Activated naive CD4-positive, alpha-beta T cell treated with anti-CD3 and anti-CD28 coated beads, Interleukin-2, amount 50 U/mL, for 24 hours (primary cell): Measurements from ENCODE around the gene MARCHF9.
"Not testable (repeated sequence)": the region's sequence is repeated elsewhere in the genome, so short reads cannot be mapped to it uniquely, and the experiment has no call there.

ENCODE experiments used
- H3K27ac Mint-ChIP-seq: one replicate; pipeline ENCODE4 v1.8.0; 2021; ENCODE audit warnings: mild to moderate bottlenecking, mixed read lengths
- H3K27me3 Mint-ChIP-seq: one replicate; pipeline ENCODE4 v1.8.0; 2021; ENCODE audit warnings: mixed read lengths
- H3K36me3 Mint-ChIP-seq: one replicate; pipeline ENCODE4 v1.8.0; 2021; ENCODE audit warnings: mixed read lengths
- H3K4me1 Mint-ChIP-seq: one replicate; pipeline ENCODE4 v1.8.0; 2021; ENCODE audit warnings: mixed read lengths
- H3K4me3 Mint-ChIP-seq: one replicate; pipeline ENCODE4 v1.8.0; 2021; ENCODE audit warnings: mild to moderate bottlenecking, mixed read lengths
- H3K9me3 Mint-ChIP-seq: one replicate; pipeline ENCODE4 v1.8.0; 2021; ENCODE audit warnings: mixed read lengths

The MARCHF9 gene, protein sequence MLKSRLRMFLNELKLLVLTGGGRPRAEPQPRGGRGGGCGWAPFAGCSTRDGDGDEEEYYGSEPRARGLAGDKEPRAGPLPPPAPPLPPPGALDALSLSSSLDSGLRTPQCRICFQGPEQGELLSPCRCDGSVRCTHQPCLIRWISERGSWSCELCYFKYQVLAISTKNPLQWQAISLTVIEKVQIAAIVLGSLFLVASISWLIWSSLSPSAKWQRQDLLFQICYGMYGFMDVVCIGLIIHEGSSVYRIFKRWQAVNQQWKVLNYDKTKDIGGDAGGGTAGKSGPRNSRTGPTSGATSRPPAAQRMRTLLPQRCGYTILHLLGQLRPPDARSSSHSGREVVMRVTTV

DNA sequence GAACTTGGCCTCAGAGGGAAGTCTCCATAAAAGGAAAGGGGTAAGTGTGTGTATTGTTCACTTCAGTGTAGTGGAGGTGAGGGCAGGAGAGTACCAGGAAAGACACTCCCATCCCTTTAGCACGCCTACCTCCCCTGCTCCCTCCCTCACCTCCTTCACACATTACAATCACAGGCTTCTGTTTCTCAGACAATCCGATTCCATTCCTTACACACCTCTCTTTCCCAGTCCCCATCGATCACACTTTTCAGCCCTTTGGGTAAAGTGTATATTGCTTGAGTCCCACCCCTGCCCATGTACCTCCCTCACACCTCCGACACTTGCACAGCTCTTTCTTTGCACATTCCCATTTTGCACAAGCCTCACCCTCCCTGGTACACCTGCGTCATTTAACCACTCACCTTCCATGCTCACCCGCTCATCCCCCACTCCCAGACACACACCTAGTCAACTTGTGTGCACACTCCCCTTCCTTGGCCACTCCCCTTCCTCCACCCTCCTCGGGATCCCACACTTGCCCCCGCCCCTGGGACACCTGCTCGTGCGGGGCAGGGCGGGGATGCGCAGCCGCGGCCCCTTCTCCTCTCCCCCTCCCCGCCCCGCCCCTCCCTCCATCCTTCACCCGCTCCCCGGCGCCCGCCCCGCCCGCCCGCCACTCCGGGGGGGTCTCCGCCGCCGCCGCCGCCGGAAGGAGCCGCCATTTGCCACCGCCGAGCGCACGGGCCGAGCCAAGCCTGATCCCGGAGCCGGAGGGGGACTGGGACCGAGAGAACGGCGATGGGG is at the start of gene MARCHF9:
Gene MARCHF9, plus strand, starts transcription at position 693 of the 783 bp plus-strand sequence. CDS start 426 bp downstream, outside the sequence.
- H3K27ac Mint-ChIP-seq, result peak within 1 kb of the TSS; percentile 84
- peak within 1 kb of the TSS; percentile 90 for H3K4me3 Mint-ChIP-seq
- no peaks in the 10 kb centered on the region for H3K9me3 Mint-ChIP-seq
- peaks cover 19% of the 10 kb centered on the region for H3K36me3 Mint-ChIP-seq
- H3K4me1 Mint-ChIP-seq, result peaks cover 66% of the 10 kb centered on the region
- H3K27me3 Mint-ChIP-seq, result no peaks in the 10 kb centered on the region

DNA sequence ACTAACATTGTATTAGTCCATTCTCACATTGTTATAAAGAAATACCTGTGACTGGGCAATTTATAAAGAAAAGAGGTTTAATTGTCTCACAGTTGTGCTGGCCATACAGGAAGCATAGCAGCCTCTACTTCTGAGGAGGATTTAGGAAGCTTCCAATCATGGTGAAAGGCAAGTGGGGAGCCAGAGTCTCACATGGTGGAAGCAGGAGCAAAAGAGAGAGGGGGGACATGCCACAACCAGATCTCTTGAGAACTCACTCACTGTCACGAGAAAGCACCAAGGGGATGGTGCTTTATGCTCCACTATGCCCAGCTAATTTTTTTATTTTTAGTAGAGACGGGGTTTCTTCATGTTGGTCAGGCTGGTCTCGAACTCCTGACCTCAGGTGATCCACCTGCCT is 47.7 kb upstream of the MARCHF9 start:
- Mint-ChIP-seq H3K9me3 (no peaks in the 10 kb centered on the region), H3K27me3 (no peaks in the 10 kb centered on the region), H3K36me3 (peaks cover 32% of the 10 kb centered on the region), H3K4me3 (no peak overlapping the region), H3K4me1 (peaks cover 14% of the 10 kb centered on the region), H3K27ac (no peak overlapping the region)

DNA sequence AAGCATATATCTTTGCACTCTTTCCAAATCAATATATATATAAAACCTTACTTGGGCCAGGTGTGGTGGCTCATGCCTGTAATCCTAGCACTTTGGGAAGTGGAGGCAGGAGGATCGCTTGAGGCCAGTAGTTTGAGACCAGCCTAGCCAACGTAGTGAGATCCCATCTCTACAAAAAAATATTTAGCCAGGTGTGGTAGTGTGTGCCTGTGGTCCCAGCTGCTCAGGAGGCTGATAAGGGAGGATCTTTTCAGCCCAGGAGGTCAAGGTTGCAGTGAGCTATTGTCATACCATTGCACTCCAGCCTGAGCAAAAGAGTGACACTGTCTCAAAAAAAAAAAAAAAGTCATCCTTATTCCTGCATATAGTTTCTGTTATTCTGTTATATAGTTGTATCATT is 46.6 kb upstream of the MARCHF9 start:
- H3K9me3 Mint-ChIP-seq, result no peaks in the 10 kb centered on the region
- no peaks in the 10 kb centered on the region for H3K27me3 Mint-ChIP-seq
- H3K4me3 Mint-ChIP-seq, result no peak overlapping the region
- H3K36me3 Mint-ChIP-seq, result peaks cover 23% of the 10 kb centered on the region
- H3K27ac Mint-ChIP-seq, result no peak overlapping the region
- peaks cover 5% of the 10 kb centered on the region for H3K4me1 Mint-ChIP-seq

DNA sequence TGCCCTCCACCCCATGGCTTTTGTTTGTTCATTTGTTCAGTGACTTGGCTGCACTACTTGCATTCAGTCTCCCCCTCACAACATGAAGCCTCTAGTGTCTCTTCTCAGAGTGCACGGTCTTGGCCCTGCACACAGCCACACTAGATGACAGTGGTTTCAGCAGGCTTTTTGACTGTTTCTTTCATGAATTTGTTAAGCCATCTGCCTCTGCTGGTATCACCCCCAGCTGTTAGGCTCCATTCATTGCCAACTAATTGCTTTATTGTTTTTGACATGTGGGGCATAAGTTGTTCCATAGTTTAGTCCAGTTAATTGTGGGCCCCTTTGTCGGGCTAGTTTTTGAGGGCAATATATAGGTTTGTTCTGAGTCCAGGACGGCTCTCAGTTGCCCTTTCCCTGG is 42.2 kb upstream of the MARCHF9 start:
- Mint-ChIP-seq H3K4me3 (no peak overlapping the region), H3K27ac (no peak overlapping the region), H3K4me1 (peaks cover 5% of the 10 kb centered on the region), H3K36me3 (peaks cover 8% of the 10 kb centered on the region), H3K27me3 (no peaks in the 10 kb centered on the region), H3K9me3 (no peaks in the 10 kb centered on the region)

DNA sequence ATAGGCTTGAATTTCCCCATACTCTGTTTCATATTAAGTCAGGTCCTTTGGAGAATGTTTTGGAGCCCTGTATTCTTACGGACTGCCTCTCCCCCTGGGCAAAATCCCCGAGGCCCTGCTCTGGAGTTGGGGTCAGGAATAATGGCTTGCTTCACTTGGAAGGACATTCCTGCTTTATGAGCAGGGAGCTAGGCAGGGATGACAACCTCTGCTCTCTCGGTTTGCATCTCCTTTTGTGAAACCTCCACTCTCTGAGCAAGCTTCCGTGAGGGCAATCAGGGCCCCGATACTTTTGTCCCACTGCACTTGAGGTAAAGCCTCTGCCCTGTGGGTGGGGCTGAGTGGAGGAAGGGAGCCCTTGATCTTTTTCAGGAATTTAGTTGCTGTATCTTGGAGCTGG is 41.7 kb upstream of the MARCHF9 start:
- Mint-ChIP-seq H3K27me3 (no peaks in the 10 kb centered on the region), H3K4me3 (no peak overlapping the region), H3K9me3 (no peaks in the 10 kb centered on the region), H3K4me1 (peaks cover 5% of the 10 kb centered on the region), H3K36me3 (peaks cover 10% of the 10 kb centered on the region), H3K27ac (no peak overlapping the region)

DNA sequence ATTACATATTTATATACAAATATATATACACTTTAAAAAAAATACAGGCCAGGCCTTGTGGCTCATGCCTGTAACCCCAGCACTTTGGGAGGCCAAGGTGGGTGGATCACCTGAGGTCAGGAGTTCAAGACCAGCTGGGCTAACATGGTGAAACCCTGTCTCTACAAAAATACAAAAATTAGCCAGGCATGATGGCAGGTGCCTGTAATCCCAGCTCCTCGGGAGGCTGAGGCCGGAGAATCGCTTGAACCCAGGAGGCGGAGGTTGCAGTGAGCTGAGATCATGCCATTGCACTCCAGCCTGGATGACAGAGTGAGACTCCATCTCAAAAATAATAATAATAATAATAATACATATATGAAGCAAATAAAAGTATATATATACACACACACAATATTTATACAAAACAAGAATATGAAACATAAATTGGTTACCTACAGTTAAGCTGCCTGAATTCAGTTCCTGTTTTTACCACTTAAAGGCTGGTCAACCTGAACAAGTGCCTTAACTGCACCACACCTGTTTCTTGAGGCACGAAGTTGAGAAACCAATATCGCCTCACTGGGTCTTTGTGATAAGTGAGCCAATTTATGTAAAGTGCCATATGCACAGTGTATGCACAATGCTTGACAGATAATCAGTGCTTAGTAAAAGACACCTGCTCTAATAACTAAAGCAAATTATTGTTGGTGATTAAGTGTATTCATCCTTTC is 39.7 kb upstream of the MARCHF9 start:
- H3K4me3 Mint-ChIP-seq, H3K4me1 Mint-ChIP-seq, H3K27me3 Mint-ChIP-seq, H3K9me3 Mint-ChIP-seq, H3K27ac Mint-ChIP-seq: not testable (repeated sequence)
- peaks cover 16% of the 10 kb centered on the region for H3K36me3 Mint-ChIP-seq

DNA sequence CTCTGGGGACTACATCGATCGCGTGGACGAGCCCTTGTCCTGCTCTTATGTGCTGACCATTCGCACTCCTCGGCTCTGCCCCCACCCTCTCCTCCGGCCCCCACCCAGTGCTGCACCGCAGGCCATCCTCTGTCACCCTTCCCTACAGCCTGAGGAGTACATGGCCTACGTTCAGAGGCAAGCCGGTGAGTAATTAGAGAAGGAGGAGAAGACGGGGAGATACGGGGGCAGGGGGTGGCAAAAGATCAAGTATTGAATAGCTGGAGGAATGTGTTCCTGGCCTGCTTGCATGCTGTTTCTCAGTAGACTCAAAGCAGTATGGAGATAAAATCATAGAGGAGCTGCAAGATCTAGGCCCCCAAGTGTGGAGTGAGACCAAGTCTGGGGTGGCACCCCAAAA is 39.1 kb upstream of the MARCHF9 start:
- no peak overlapping the region for H3K4me3 Mint-ChIP-seq
- H3K36me3 Mint-ChIP-seq, result peaks cover 16% of the 10 kb centered on the region
- H3K9me3 Mint-ChIP-seq, result no peaks in the 10 kb centered on the region
- no peaks in the 10 kb centered on the region for H3K4me1 Mint-ChIP-seq
- no peaks in the 10 kb centered on the region for H3K27me3 Mint-ChIP-seq
- no peak overlapping the region for H3K27ac Mint-ChIP-seq

DNA sequence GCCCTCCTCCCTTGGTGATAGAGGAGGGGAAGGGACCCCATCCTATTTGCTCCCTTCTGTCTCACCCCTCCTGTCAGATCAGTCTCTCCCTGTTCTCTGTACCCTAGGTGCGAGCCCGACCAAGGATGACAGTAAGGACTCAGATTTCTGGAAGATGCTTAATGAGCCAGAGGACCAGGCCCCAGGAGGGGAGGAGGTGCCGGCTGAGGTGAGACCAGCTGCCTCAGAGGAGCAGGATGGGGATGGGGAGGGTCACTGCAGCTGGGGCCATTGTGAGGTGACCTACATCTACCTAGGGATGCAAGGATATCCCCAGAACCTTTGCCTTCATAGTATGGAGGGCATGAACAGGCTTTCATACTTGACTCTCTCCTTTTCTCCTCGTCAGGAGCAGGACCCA is 38.6 kb upstream of the MARCHF9 start:
- H3K9me3 Mint-ChIP-seq, result no peaks in the 10 kb centered on the region
- no peak overlapping the region for H3K4me3 Mint-ChIP-seq
- H3K36me3 Mint-ChIP-seq, result peaks cover 15% of the 10 kb centered on the region
- no peak overlapping the region for H3K27ac Mint-ChIP-seq
- no peaks in the 10 kb centered on the region for H3K27me3 Mint-ChIP-seq
- H3K4me1 Mint-ChIP-seq, result no peaks in the 10 kb centered on the region

DNA sequence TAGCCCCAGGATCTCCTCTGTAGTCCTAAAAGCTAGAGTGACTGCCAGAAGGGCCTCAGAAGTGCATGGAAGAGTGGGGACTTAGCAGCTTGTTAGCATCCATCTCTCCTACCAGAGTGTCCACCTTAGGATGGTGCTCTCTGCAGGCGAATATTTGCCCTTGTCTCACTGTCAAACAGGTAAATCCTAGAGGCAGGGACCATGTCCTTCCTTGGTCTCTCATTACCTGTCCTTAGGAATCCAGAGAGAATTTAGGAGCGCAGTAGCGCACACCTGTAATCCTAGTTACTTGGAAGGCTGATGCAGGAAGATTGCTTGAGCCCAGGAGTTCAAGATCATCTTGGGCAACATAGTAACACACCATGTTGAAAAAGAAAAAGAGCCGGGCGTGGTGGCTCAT is 37.8 kb upstream of the MARCHF9 start:
- peaks cover 14% of the 10 kb centered on the region for H3K36me3 Mint-ChIP-seq
- H3K27ac Mint-ChIP-seq, result no peak overlapping the region
- H3K4me1 Mint-ChIP-seq, result peaks cover 5% of the 10 kb centered on the region
- H3K27me3 Mint-ChIP-seq, result no peaks in the 10 kb centered on the region
- no peaks in the 10 kb centered on the region for H3K9me3 Mint-ChIP-seq
- H3K4me3 Mint-ChIP-seq, result no peak overlapping the region

DNA sequence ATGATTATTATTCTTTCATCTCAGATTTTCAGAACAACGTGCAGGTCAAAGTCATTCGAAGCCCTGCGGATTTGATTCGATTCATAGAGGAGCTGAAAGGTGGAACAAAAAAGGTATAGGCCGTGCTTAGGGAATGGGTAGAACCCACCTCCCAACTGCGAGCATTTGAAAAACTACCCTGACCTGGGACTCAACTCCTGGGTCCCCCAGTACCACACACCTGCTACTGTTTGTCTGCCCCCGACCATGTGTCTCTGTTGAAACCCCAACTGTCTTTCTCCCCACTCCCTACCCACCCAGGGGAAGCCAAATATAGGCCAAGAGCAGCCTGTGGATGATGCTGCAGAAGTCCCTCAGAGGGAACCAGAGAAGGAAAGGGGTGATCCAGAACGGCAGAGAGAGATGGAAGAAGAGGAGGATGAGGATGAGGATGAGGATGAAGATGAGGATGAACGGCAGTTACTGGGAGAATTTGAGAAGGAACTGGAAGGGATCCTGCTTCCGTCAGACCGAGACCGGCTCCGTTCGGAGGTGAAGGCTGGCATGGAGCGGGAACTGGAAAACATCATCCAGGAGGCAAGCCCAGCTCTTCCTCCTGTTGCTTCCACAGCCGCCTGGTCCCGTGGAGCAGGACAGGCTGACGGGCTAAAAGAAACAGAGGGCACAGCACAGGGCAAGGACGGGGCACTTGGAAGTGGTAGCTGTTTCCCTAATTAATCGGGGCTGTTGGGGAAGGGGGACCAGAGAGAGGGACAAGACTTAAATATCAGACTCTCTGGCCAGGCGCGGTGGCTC is 36.9 kb upstream of the MARCHF9 start:
- Mint-ChIP-seq H3K4me3 (no peak overlapping the region), H3K4me1 (peaks cover 5% of the 10 kb centered on the region), H3K27me3 (no peaks in the 10 kb centered on the region), H3K36me3 (peaks cover 14% of the 10 kb centered on the region), H3K9me3 (no peaks in the 10 kb centered on the region), H3K27ac (no peak overlapping the region)

DNA sequence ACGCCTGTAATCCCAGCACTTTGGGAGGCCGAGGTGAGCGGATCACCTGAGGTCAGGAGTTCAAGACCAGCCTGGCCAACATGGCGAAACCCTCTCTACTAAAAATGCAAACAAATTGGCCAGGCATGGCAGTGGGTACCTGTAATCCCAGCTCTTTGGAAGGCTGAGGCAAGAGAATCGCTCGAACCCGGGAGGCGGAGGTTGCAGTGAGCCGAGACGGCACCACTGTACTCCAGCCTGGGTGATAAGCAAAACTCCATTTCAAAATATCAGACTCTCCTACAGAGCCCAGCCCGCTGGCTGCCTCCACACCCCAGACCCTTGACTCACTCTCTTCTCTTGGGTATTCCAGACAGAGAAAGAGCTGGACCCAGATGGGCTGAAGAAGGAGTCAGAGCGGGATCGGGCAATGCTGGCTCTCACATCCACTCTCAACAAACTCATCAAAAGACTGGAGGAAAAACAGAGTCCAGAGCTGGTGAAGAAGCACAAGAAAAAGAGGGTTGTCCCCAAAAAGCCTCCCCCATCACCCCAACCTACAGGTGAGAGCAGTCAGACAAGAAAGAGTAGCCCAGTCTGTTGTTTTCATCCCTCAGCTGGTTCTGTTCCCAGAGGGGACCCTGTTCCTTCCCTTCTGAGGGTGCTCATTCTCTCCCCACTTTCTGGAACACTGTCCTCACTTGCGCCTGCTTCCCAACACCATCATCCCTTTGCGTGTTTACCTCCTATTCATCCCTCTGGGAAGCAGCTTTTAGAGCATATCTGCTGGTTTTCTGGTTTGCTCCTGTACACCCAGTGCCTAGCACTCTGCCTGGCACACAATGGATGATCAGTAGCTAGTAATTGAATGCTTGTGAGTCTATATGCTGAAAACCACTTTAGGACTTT is 36.0 kb upstream of the MARCHF9 start:
- Mint-ChIP-seq H3K27me3 (no peaks in the 10 kb centered on the region), H3K9me3 (no peaks in the 10 kb centered on the region), H3K4me3 (no peak overlapping the region), H3K36me3 (peaks cover 14% of the 10 kb centered on the region), H3K4me1 (peaks cover 13% of the 10 kb centered on the region), H3K27ac (no peak overlapping the region)

DNA sequence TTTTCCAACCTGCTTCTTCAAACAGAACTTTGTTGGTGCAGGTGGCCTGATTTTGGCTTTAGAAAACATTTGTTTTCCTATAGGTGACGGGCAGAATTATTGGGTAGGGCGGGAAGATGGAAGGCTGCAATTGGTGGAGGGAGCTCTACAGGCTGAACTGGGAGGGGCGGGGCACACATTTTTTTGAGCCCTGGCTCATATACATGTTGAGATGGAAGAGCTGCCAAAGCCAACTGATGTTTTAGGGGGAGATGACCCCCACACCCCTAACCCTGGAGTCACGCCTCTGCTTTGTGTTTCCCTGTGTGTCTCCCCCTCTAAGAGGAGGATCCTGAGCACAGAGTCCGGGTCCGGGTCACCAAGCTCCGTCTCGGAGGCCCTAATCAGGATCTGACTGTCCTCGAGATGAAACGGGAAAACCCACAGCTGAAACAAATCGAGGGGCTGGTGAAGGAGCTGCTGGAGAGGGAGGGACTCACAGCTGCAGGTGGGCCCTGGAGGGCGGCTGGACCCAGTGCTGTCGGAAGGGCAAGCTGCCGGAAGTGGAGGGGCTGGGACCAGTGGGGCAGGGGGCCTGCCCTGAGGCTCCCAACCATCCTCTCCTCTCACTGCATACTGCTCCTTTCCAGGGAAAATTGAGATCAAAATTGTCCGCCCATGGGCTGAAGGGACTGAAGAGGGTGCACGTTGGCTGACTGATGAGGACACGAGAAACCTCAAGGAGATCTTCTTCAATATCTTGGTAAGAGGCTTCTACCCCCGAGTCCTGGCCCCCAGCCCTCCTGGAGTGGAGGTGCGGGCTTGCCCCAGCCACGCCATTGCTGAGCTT is 34.9 kb upstream of the MARCHF9 start:
- Mint-ChIP-seq H3K4me3 (no peak overlapping the region), H3K36me3 (peaks cover 14% of the 10 kb centered on the region), H3K27ac (no peak overlapping the region), H3K27me3 (no peaks in the 10 kb centered on the region), H3K9me3 (no peaks in the 10 kb centered on the region), H3K4me1 (peaks cover 19% of the 10 kb centered on the region)

DNA sequence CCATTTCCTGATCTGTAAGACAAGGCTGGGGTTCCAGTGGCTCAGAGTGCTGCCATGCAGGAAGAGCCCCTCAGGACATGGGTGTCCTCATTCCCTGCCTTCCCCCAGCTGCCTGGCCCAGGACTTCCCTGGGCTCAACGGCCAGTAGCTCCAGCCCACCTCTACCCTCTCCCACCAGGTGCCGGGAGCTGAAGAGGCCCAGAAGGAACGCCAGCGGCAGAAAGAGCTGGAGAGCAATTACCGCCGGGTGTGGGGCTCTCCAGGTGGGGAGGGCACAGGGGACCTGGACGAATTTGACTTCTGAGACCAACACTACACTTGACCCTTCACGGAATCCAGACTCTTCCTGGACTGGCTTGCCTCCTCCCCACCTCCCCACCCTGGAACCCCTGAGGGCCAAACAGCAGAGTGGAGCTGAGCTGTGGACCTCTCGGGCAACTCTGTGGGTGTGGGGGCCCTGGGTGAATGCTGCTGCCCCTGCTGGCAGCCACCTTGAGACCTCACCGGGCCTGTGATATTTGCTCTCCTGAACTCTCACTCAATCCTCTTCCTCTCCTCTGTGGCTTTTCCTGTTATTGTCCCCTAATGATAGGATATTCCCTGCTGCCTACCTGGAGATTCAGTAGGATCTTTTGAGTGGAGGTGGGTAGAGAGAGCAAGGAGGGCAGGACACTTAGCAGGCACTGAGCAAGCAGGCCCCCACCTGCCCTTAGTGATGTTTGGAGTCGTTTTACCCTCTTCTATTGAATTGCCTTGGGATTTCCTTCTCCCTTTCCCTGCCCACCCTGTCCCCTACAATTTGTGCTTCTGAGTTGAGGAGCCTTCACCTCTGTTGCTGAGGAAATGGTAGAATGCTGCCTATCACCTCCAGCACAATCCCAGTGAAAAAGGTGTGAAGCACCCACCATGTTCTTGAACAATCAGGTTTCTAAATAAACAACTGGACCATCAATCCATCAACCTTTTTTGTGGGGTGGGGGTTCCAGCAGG is 34.0 kb upstream of the MARCHF9 start:
- Mint-ChIP-seq H3K4me3 (no peak overlapping the region), H3K27me3 (no peaks in the 10 kb centered on the region), H3K27ac (no peak overlapping the region), H3K9me3 (no peaks in the 10 kb centered on the region), H3K36me3 (peaks cover 14% of the 10 kb centered on the region), H3K4me1 (peaks cover 22% of the 10 kb centered on the region)
